Activated CD4-positive, alpha-beta T cell treated with anti-CD3 and anti-CD28 coated beads for 36 hours (primary cell): Measurements from ENCODE around the gene MT1M. TPM values are rescaled to one million over a fixed set of nuclear protein-coding genes. Genes with fewer than 3 reads are reported as not detected.
A peak's percentile ranks its signal among the peaks of the same experiment; 100 is the strongest.

Experiments
- ATAC-seq: fragments of 200-7000 bp; cut with Tn5 transposase; one replicate; pipeline ENCODE4 v1.10.0; 2021; ENCODE audit warnings: mild to moderate bottlenecking, moderate library complexity
- CTCF ChIA-PET: fragments of 350-600 bp; sonication (Branson Sonifier 250); formaldehyde crosslinking; loops from one replicate; lab custom pipeline; 2021; ENCODE audit warnings: antibody characterized with exemption; lab: Charles Lee
- POLR2A ChIA-PET: fragments of 350-600 bp; sonication (Branson Sonifier 250); formaldehyde crosslinking; loops from one replicate; lab custom pipeline; 2021; ENCODE audit warnings: antibody characterized with exemption, inconsistent platforms; lab: Charles Lee
- DNase-seq: peaks from one replicate; pipeline ENCODE4 v3.0.0-alpha.2; 2020
- H3K27ac Mint-ChIP-seq: one replicate; pipeline ENCODE4 v1.8.0; 2021; ENCODE audit warnings: mixed read lengths
- H3K27me3 Mint-ChIP-seq: one replicate; pipeline ENCODE4 v1.8.0; 2021; ENCODE audit warnings: mixed read lengths
- H3K36me3 Mint-ChIP-seq: one replicate; pipeline ENCODE4 v1.8.0; 2021; ENCODE audit warnings: low read depth, mixed read lengths
- H3K4me1 Mint-ChIP-seq: one replicate; pipeline ENCODE4 v1.8.0; 2021; ENCODE audit warnings: mixed read lengths
- H3K4me3 Mint-ChIP-seq: one replicate; pipeline ENCODE4 v1.8.0; 2021; ENCODE audit warnings: mild to moderate bottlenecking, moderate library complexity, mixed read lengths
- H3K9me3 Mint-ChIP-seq: one replicate; pipeline ENCODE4 v1.8.0; 2021; ENCODE audit warnings: low read depth, mixed read lengths
- intact Hi-C, 2 experiments: fragments of 100-400 bp; cut with DNase I in 1 of 2; cut with micrococcal nuclease in 1 of 2; formaldehyde crosslinking; loops; one replicate each; pipeline versions ENCODE4 v1.14.2 to v1.15.1; 2022 to 2024; cut with DNase I, micrococcal nuclease
- total RNA-seq, 2 experiments: library from RNA; stranded (reverse); gene quantifications; one replicate each; pipeline ENCODE4 v1.2.3, GENCODE V29; 2021

The MT1M gene
- total RNA-seq, 2 experiments from 2014 or later, result not detected

- no peaks in the 10 kb centered on the region for H3K27me3 Mint-ChIP-seq
- H3K4me3 Mint-ChIP-seq, result peak within 1 kb of the TSS; percentile 97
- ChIA-PET CTCF (interaction anchor here (1.0 to 1.7 kb wide), 4 partner anchors 10 to 94 kb away, joined by 3 to 9 read pairs (median 4); partner anchors contain the start of gene MT1E), POLR2A (interaction anchor here (0.6 to 3.7 kb wide), 9 partner anchors 9 to 75 kb away, joined by 3 to 31 read pairs (median 4); partner anchors contain the start of genes MT1E, MT1H and MT1X)
- H3K9me3 Mint-ChIP-seq, result no peaks in the 10 kb centered on the region
- peaks cover 7% of the 10 kb centered on the region for H3K36me3 Mint-ChIP-seq
- peaks cover 56% of the 10 kb centered on the region for H3K4me1 Mint-ChIP-seq
- ATAC-seq, result peak; percentile 66
- peak; percentile 97 for DNase-seq
- intact Hi-C loops, result loop anchor here (1.0 to 10.0 kb wide), 11 partner anchors 17 to 927 kb away; partner anchors contain the start of genes MT1F (in 2 of the 2), MT1X (in 2 of the 2), CCDC102A (in 1 of the 2) and HERPUD1 (in 1 of the 2)
- H3K27ac Mint-ChIP-seq, result peak within 1 kb of the TSS; percentile 98
These were observed 24.2 kb upstream of the MT1M start, which contains the start of gene MT2A for GRCh38 chr16:56608043-56608875. TSS of gene MT2A (plus strand) at chr16:56608584. CDS start at chr16:56608656, 72 bp downstream.

GRCh38 chr16:56608876-56609462 lies 23.5 kb upstream of the MT1M start:
- ChIA-PET POLR2A (interaction anchor here (0.9 to 3.7 kb wide), 7 partner anchors 9 to 74 kb away, joined by 3 to 31 read pairs (median 5); partner anchors contain the start of genes MT1E and MT1X), CTCF (interaction anchor here (0.6 to 1.7 kb wide), 5 partner anchors 9 to 93 kb away, joined by 3 to 9 read pairs (median 4); partner anchors contain the start of gene MT1E)
- intact Hi-C loops, result loop anchor here (1.0 to 10.0 kb wide), 11 partner anchors 16 to 926 kb away; partner anchors contain the start of genes MT1E (in 2 of the 2), MT1F (in 2 of the 2), MT1X (in 2 of the 2) and CCDC102A (in 1 of the 2)

GRCh38 chr16:56609463-56609921 lies 23.0 kb upstream of the MT1M start:
- CTCF ChIA-PET, result interaction anchor here (0.6 to 1.0 kb wide), 2 partner anchors 9 to 15 kb away, joined by 3 to 4 read pairs; no protein-coding TSS in a partner anchor
- H3K4me1 Mint-ChIP-seq, result peaks cover 68% of the 10 kb centered on the region
- peak overlapping the region; percentile 98 for H3K27ac Mint-ChIP-seq
- no peaks in the 10 kb centered on the region for H3K27me3 Mint-ChIP-seq
- H3K36me3 Mint-ChIP-seq, result peaks cover 7% of the 10 kb centered on the region
- POLR2A ChIA-PET, result interaction anchor here (1.6 to 3.7 kb wide), 2 partner anchors 17 to 73 kb away, joined by 7 to 31 read pairs; partner anchors contain the start of genes MT1E and MT1X
- ATAC-seq (peak; percentile 25), DNase-seq (peak; percentile 91)
- intact Hi-C loops, result loop anchor here (1.0 to 10.0 kb wide), 6 partner anchors 16 to 925 kb away; partner anchors contain the start of genes CCDC102A (in 1 of the 2), HERPUD1 (in 1 of the 2), MT1E (in 1 of the 2) and NUDT21 (in 1 of the 2)
- H3K9me3 Mint-ChIP-seq, result no peaks in the 10 kb centered on the region
- peak overlapping the region; percentile 97 for H3K4me3 Mint-ChIP-seq

More at GRCh38 chr16:56608876-56609462, 23.5 kb upstream of the MT1M start:
- Mint-ChIP-seq H3K4me1 (peaks cover 63% of the 10 kb centered on the region), H3K27ac (peak overlapping the region; percentile 98), H3K36me3 (peaks cover 7% of the 10 kb centered on the region), H3K4me3 (peak overlapping the region; percentile 97), H3K9me3 (no peaks in the 10 kb centered on the region), H3K27me3 (no peaks in the 10 kb centered on the region)
- DNase-seq (peak; percentile 45), ATAC-seq (no peak)

- Mint-ChIP-seq H3K27ac (peak overlapping the region; percentile 98), H3K27me3 (no peaks in the 10 kb centered on the region), H3K4me3 (peak overlapping the region; percentile 97), H3K36me3 (peaks cover 7% of the 10 kb centered on the region), H3K4me1 (peaks cover 74% of the 10 kb centered on the region), H3K9me3 (no peaks in the 10 kb centered on the region)
- ChIA-PET CTCF (interaction anchor here (0.7 to 1.9 kb wide), 4 partner anchors 8 to 92 kb away, joined by 3 to 5 read pairs (median 4); no protein-coding TSS in a partner anchor), POLR2A (interaction anchor here (0.6 to 3.7 kb wide), 4 partner anchors 16 to 601 kb away, joined by 4 to 31 read pairs (median 6); partner anchors contain the start of genes MT1E and MT1X)
- ATAC-seq (peak; percentile 60), DNase-seq (peak; percentile 93)
- intact Hi-C loops, result loop anchor here (1.0 to 10.0 kb wide), 6 partner anchors 327 to 992 kb away; partner anchors contain the start of genes NLRC5 (in 1 of the 2), PSME3IP1 (in 1 of the 2) and RSPRY1 (in 1 of the 2)
These were observed 22.3 kb upstream of the MT1M start for GRCh38 chr16:56610017-56610608.

GRCh38 chr16:56610609-56611111 lies 21.8 kb upstream of the MT1M start:
- intact Hi-C loops, result loop anchor here (1.0 to 10.0 kb wide), 6 partner anchors 327 to 992 kb away; partner anchors contain the start of genes NLRC5 (in 1 of the 2), PSME3IP1 (in 1 of the 2) and RSPRY1 (in 1 of the 2)
- H3K4me3 Mint-ChIP-seq, result peak overlapping the region; percentile 97
- CTCF ChIA-PET, result interaction anchor here (0.7 to 1.9 kb wide), 4 partner anchors 10 to 91 kb away, joined by 3 to 5 read pairs (median 3); no protein-coding TSS in a partner anchor
- H3K4me1 Mint-ChIP-seq, result peaks cover 80% of the 10 kb centered on the region
- no peaks in the 10 kb centered on the region for H3K27me3 Mint-ChIP-seq
- peaks cover 7% of the 10 kb centered on the region for H3K36me3 Mint-ChIP-seq
- POLR2A ChIA-PET, result interaction anchor here (0.6 to 3.7 kb wide), 4 partner anchors 16 to 600 kb away, joined by 4 to 31 read pairs (median 6); partner anchors contain the start of genes MT1E and MT1X
- no peak for DNase-seq
- H3K9me3 Mint-ChIP-seq, result no peaks in the 10 kb centered on the region
- H3K27ac Mint-ChIP-seq, result peak overlapping the region; percentile 98
- ATAC-seq, result peak; percentile 23

- ATAC-seq (no peak), DNase-seq (peak; percentile 45)
- intact Hi-C loops, result loop anchor here (5.0 to 10.0 kb wide), 5 partner anchors 326 to 991 kb away; partner anchors contain the start of genes NLRC5 (in 1 of the 2), PSME3IP1 (in 1 of the 2) and RSPRY1 (in 1 of the 2)
- peaks cover 75% of the 10 kb centered on the region for H3K4me1 Mint-ChIP-seq
- H3K27ac Mint-ChIP-seq, result peak overlapping the region; percentile 98
- no peaks in the 10 kb centered on the region for H3K27me3 Mint-ChIP-seq
- H3K9me3 Mint-ChIP-seq, result no peaks in the 10 kb centered on the region
- peaks cover 7% of the 10 kb centered on the region for H3K36me3 Mint-ChIP-seq
- ChIA-PET CTCF (interaction anchor here (0.9 to 1.9 kb wide), 3 partner anchors 11 to 91 kb away, joined by 3 to 5 read pairs (median 5); no protein-coding TSS in a partner anchor), POLR2A (interaction anchor here (1.4 kb wide), 1 partner anchor 65 kb away, joined by 3 read pairs; no protein-coding TSS in a partner anchor)
- H3K4me3 Mint-ChIP-seq, result no peak overlapping the region
These were observed 21.1 kb upstream of the MT1M start for GRCh38 chr16:56611281-56611833.

- intact Hi-C loops, result loop anchor here (5.0 to 10.0 kb wide), 5 partner anchors 324 to 989 kb away; partner anchors contain the start of genes NLRC5 (in 1 of the 2), PSME3IP1 (in 1 of the 2) and RSPRY1 (in 1 of the 2)
- Mint-ChIP-seq H3K27me3 (peaks cover 10% of the 10 kb centered on the region), H3K9me3 (no peaks in the 10 kb centered on the region), H3K4me1 (peaks cover 72% of the 10 kb centered on the region), H3K36me3 (peaks cover 7% of the 10 kb centered on the region), H3K4me3 (peak overlapping the region; percentile 35), H3K27ac (peak overlapping the region; percentile 80)
- CTCF ChIA-PET, result interaction anchor here (1.3 kb wide), 1 partner anchor 10 kb away, joined by 3 read pairs; no protein-coding TSS in a partner anchor
- ATAC-seq (no peak), DNase-seq (no peak)
- POLR2A ChIA-PET, result no interaction called here
These were observed 18.8 kb upstream of the MT1M start for GRCh38 chr16:56613706-56614105.

- Mint-ChIP-seq H3K9me3 (no peaks in the 10 kb centered on the region), H3K4me3 (peak overlapping the region; percentile 35), H3K27ac (peak overlapping the region; percentile 80), H3K36me3 (no peaks in the 10 kb centered on the region), H3K27me3 (peaks cover 11% of the 10 kb centered on the region), H3K4me1 (peaks cover 70% of the 10 kb centered on the region)
- DNase-seq (peak; percentile 60), ATAC-seq (peak; percentile 63)
- POLR2A ChIA-PET, result no interaction called here
- CTCF ChIA-PET, result interaction anchor here (0.7 to 1.6 kb wide), 3 partner anchors 9 to 16 kb away, joined by 4 read pairs; partner anchors contain the start of gene MT1E
- intact Hi-C loops, result loop anchor here (5.0 to 10.0 kb wide), 5 partner anchors 323 to 988 kb away; partner anchors contain the start of genes NLRC5 (in 1 of the 2), PSME3IP1 (in 1 of the 2) and RSPRY1 (in 1 of the 2)
These were observed 17.9 kb upstream of the MT1M start for GRCh38 chr16:56614549-56614991.

GRCh38 chr16:56615353-56615752 lies 17.1 kb upstream of the MT1M start:
- intact Hi-C loops, result loop anchor here in 1 of 2 experiments (10.0 kb wide), 1 partner anchor 569 kb away; the partner anchor contains the start of genes PSME3IP1 and RSPRY1
- no peaks in the 10 kb centered on the region for H3K36me3 Mint-ChIP-seq
- DNase-seq (no peak), ATAC-seq (no peak)
- peaks cover 65% of the 10 kb centered on the region for H3K4me1 Mint-ChIP-seq
- CTCF ChIA-PET, result interaction anchor here (0.7 to 1.6 kb wide), 3 partner anchors 8 to 15 kb away, joined by 4 read pairs; partner anchors contain the start of gene MT1E
- no peaks in the 10 kb centered on the region for H3K9me3 Mint-ChIP-seq
- POLR2A ChIA-PET, result no interaction called here
- H3K4me3 Mint-ChIP-seq, result no peak overlapping the region
- peaks cover 11% of the 10 kb centered on the region for H3K27me3 Mint-ChIP-seq
- H3K27ac Mint-ChIP-seq, result peak overlapping the region; percentile 80
